ENCODE data around the gene EIF4G1. TPM values are rescaled to one million over a fixed set of nuclear protein-coding genes. Genes with fewer than 3 reads are reported as not detected.
A peak's percentile ranks its signal among the peaks of the same experiment; 100 is the strongest.
"Not testable (repeated sequence)": the region's sequence is repeated elsewhere in the genome, so short reads cannot be mapped to it uniquely, and the experiment has no call there.

Gene EIF4G1
- 1,000 to 10,000 TPM in 2 of 3 donors, 100 to 1,000 TPM in 1; 990 to 1,057 (median 1,007) TPM for total RNA-seq

GRCh38 chr3:184314363-184314699 is at the start of gene EIF4G1:
EIF4G1 (plus strand) TSS chr3:184314606; CDS start chr3:184315797, 1,191 bp downstream.
- ATAC-seq, result peak; percentile 83 to 86
- H3K4me3 Mint-ChIP-seq, result peak within 1 kb of the TSS; percentile 87
- no peaks in the 10 kb centered on the region for H3K27me3 Mint-ChIP-seq (ENCODE audit: low read depth)
- H3K4me1 Mint-ChIP-seq (ENCODE audit: low read depth), result peaks cover 28% of the 10 kb centered on the region
- H3K9me3 Mint-ChIP-seq, result no peaks in the 10 kb centered on the region
- DNase-seq, result peak; percentile 91
- H3K36me3 Mint-ChIP-seq (ENCODE audit: insufficient read depth), result peaks cover 26% of the 10 kb centered on the region

GRCh38 chr3:184267249-184267648 is 47.2 kb upstream of the EIF4G1 start:
- H3K9me3 Mint-ChIP-seq; DNase-seq; ATAC-seq; H3K4me1 Mint-ChIP-seq (ENCODE audit: low read depth); H3K36me3 Mint-ChIP-seq (ENCODE audit: insufficient read depth); H3K4me3 Mint-ChIP-seq: not testable (repeated sequence)
- peaks cover 46% of the 10 kb centered on the region for H3K27me3 Mint-ChIP-seq (ENCODE audit: low read depth)

GRCh38 chr3:184272269-184272668 is 42.1 kb upstream of the EIF4G1 start:
- no peak for DNase-seq
- Mint-ChIP-seq H3K4me3 (no peak overlapping the region), H3K9me3 (no peaks in the 10 kb centered on the region), H3K36me3 (ENCODE audit: insufficient read depth) (no peaks in the 10 kb centered on the region), H3K27me3 (ENCODE audit: low read depth) (peaks cover 50% of the 10 kb centered on the region), H3K4me1 (ENCODE audit: low read depth) (peaks cover 3% of the 10 kb centered on the region)
- no peak for ATAC-seq

- Mint-ChIP-seq H3K4me1 (ENCODE audit: low read depth) (peaks cover 3% of the 10 kb centered on the region), H3K9me3 (no peaks in the 10 kb centered on the region), H3K27me3 (ENCODE audit: low read depth) (peaks cover 49% of the 10 kb centered on the region), H3K4me3 (no peak overlapping the region), H3K36me3 (ENCODE audit: insufficient read depth) (no peaks in the 10 kb centered on the region)
- ATAC-seq, result no peak
- no peak for DNase-seq
These were observed 39.1 kb upstream of the EIF4G1 start for GRCh38 chr3:184275381-184275701.

GRCh38 chr3:184275961-184276910 is 38.2 kb upstream of the EIF4G1 start, which contains the start of gene ECE2:
ECE2 (plus strand) TSS chr3:184276022; CDS start chr3:184276154, 132 bp downstream.
- Mint-ChIP-seq H3K4me3 (no peak within 1 kb of the TSS), H3K36me3 (ENCODE audit: insufficient read depth) (no peaks in the 10 kb centered on the region), H3K4me1 (ENCODE audit: low read depth) (peaks cover 3% of the 10 kb centered on the region), H3K27me3 (ENCODE audit: low read depth) (peaks cover 47% of the 10 kb centered on the region), H3K9me3 (no peaks in the 10 kb centered on the region)
- ATAC-seq (peak in 1 of 2 donors; percentile 53), DNase-seq (no peak)

- Mint-ChIP-seq H3K9me3 (no peaks in the 10 kb centered on the region), H3K27me3 (ENCODE audit: low read depth) (peaks cover 38% of the 10 kb centered on the region), H3K36me3 (ENCODE audit: insufficient read depth) (no peaks in the 10 kb centered on the region), H3K4me1 (ENCODE audit: low read depth) (peaks cover 3% of the 10 kb centered on the region), H3K4me3 (no peak overlapping the region)
- ATAC-seq, result no peak
- DNase-seq, result no peak
These were observed 37.0 kb upstream of the EIF4G1 start for GRCh38 chr3:184277366-184277765.

GRCh38 chr3:184282941-184283340 is 31.5 kb upstream of the EIF4G1 start:
- H3K27me3 Mint-ChIP-seq (ENCODE audit: low read depth), result peaks cover 16% of the 10 kb centered on the region
- no peaks in the 10 kb centered on the region for H3K9me3 Mint-ChIP-seq
- no peaks in the 10 kb centered on the region for H3K36me3 Mint-ChIP-seq (ENCODE audit: insufficient read depth)
- H3K4me1 Mint-ChIP-seq (ENCODE audit: low read depth), result no peaks in the 10 kb centered on the region
- DNase-seq, result no peak
- no peak for ATAC-seq
- H3K4me3 Mint-ChIP-seq, result no peak overlapping the region

GRCh38 chr3:184283681-184284080 is 30.7 kb upstream of the EIF4G1 start:
- no peak for DNase-seq
- H3K36me3 Mint-ChIP-seq (ENCODE audit: insufficient read depth), result no peaks in the 10 kb centered on the region
- H3K27me3 Mint-ChIP-seq (ENCODE audit: low read depth), result peaks cover 12% of the 10 kb centered on the region
- H3K4me3 Mint-ChIP-seq, result no peak overlapping the region
- no peak for ATAC-seq
- H3K4me1 Mint-ChIP-seq (ENCODE audit: low read depth), result no peaks in the 10 kb centered on the region
- H3K9me3 Mint-ChIP-seq, result no peaks in the 10 kb centered on the region

- Mint-ChIP-seq H3K27me3 (ENCODE audit: low read depth) (peaks cover 19% of the 10 kb centered on the region), H3K4me3 (no peak overlapping the region), H3K36me3 (ENCODE audit: insufficient read depth) (no peaks in the 10 kb centered on the region), H3K4me1 (ENCODE audit: low read depth) (no peaks in the 10 kb centered on the region), H3K9me3 (no peaks in the 10 kb centered on the region)
- ATAC-seq (peak in 1 of 2 donors; percentile 47), DNase-seq (no peak)
These were observed 29.7 kb upstream of the EIF4G1 start for GRCh38 chr3:184284696-184285095.

- Mint-ChIP-seq H3K4me1 (ENCODE audit: low read depth) (no peaks in the 10 kb centered on the region), H3K27me3 (ENCODE audit: low read depth) (peaks cover 20% of the 10 kb centered on the region), H3K4me3 (no peak overlapping the region), H3K36me3 (ENCODE audit: insufficient read depth) (no peaks in the 10 kb centered on the region), H3K9me3 (no peaks in the 10 kb centered on the region)
- DNase-seq (peak; percentile 60), ATAC-seq (peak; percentile 77 to 83)
These were observed 24.9 kb upstream of the EIF4G1 start for GRCh38 chr3:184289426-184289938.

- Mint-ChIP-seq H3K27me3 (ENCODE audit: low read depth) (peaks cover 22% of the 10 kb centered on the region), H3K4me3 (no peak overlapping the region), H3K36me3 (ENCODE audit: insufficient read depth) (no peaks in the 10 kb centered on the region), H3K4me1 (ENCODE audit: low read depth) (no peaks in the 10 kb centered on the region), H3K9me3 (no peaks in the 10 kb centered on the region)
- DNase-seq (no peak), ATAC-seq (no peak)
These were observed 24.1 kb upstream of the EIF4G1 start for GRCh38 chr3:184290331-184290730.

GRCh38 chr3:184291044-184291737 is 23.2 kb upstream of the EIF4G1 start:
- no peaks in the 10 kb centered on the region for H3K4me1 Mint-ChIP-seq (ENCODE audit: low read depth)
- H3K36me3 Mint-ChIP-seq (ENCODE audit: insufficient read depth), result no peaks in the 10 kb centered on the region

GRCh38 chr3:184291738-184292445 is 22.5 kb upstream of the EIF4G1 start:
- Mint-ChIP-seq H3K36me3 (ENCODE audit: insufficient read depth) (no peaks in the 10 kb centered on the region), H3K4me1 (ENCODE audit: low read depth) (no peaks in the 10 kb centered on the region), H3K9me3 (no peaks in the 10 kb centered on the region), H3K4me3 (no peak overlapping the region), H3K27me3 (ENCODE audit: low read depth) (peaks cover 12% of the 10 kb centered on the region)
- ATAC-seq, result no peak
- no peak for DNase-seq

More at GRCh38 chr3:184291044-184291737, 23.2 kb upstream of the EIF4G1 start:
- no peaks in the 10 kb centered on the region for H3K9me3 Mint-ChIP-seq
- no peak for DNase-seq
- H3K4me3 Mint-ChIP-seq, result no peak overlapping the region
- ATAC-seq, result no peak
- peaks cover 15% of the 10 kb centered on the region for H3K27me3 Mint-ChIP-seq (ENCODE audit: low read depth)

- no peaks in the 10 kb centered on the region for H3K9me3 Mint-ChIP-seq
These were observed 18.6 kb upstream of the EIF4G1 start for GRCh38 chr3:184295771-184296170.

More at GRCh38 chr3:184295771-184296170, 18.6 kb upstream of the EIF4G1 start:
- H3K27me3 Mint-ChIP-seq (ENCODE audit: low read depth), result peaks cover 4% of the 10 kb centered on the region
- peaks cover 9% of the 10 kb centered on the region for H3K36me3 Mint-ChIP-seq (ENCODE audit: insufficient read depth)
- ATAC-seq (no peak), DNase-seq (no peak)
- peaks cover 15% of the 10 kb centered on the region for H3K4me1 Mint-ChIP-seq (ENCODE audit: low read depth)
- no peak overlapping the region for H3K4me3 Mint-ChIP-seq
